A673 (cell line): ENCODE data around the gene MYLIP.

ENCODE experiments used
- CTCF ChIP-seq: fragments of 300-800, 200-600 bp; sonication (generic); conservative IDR thresholded peaks from 2 replicates; pipeline ENCODE4 v1.5.1; 2017; ENCODE audit warnings: low read depth, mild to moderate bottlenecking, antibody characterized with exemption, low read length, moderate library complexity, mixed read lengths
- EZH2 ChIP-seq: fragments of 200-600 bp; sonication (generic); IDR thresholded peaks from 2 replicates; pipeline ENCODE4 v1.6.1; 2017; ENCODE audit warnings: borderline replicate concordance, low read depth, mild to moderate bottlenecking, mixed read lengths, antibody characterized with exemption, low read length; ENCODE audit not compliant: poor library complexity, severe bottlenecking

GRCh38 chr6:16157909-16158308, 29.0 kb downstream of the MYLIP start:
- TF ChIP-seq CTCF: no peak
- TF ChIP-seq EZH2: no peak
